ENCODE results near the gene ARHGAP8.

Gene ARHGAP8

DNA sequence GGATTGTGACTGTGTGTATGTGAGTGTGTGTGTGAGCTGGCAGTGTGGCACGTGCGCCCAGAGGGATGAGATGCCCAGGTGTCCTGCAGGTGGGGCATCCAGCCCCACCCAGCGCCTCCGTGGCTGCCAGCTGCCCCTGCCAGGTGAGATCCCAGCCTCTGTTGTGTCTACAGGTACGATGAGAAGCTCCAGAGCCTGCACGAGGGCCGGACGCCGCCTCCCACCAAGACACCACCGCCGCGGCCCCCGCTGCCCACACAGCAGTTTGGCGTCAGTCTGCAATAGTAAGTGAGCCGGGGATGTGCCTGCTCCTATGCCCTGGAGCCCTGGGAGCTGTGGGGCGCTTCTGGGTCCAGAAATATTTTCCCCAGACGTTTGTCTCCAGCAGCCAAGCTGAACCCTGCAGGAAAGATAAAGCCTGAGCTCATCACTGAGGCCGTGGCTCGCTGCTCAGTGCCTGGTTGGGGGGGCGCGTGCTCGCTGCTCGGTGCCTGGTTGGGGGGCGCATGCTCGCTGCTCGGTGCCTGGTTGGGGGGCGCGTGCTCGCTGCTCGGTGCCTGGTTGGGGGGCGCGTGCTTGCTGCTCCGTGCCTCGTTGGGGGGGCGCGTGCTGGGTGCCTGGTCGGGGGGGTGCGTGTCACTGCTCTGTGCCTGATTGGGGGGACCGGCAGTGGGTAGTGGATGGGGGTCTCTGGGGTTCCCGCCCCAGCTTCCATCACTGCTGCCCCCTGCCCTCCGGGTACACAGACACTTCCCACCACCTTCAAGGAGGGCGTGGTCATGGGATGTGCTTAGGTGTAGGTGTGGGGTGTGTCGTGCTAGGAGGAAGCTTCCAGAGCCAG, 73.2 kb downstream of the ARHGAP8 start:
- DNase-seq (ENCODE audit: low read depth): no peak
- H3K4me3 ChIP-seq (ENCODE audit: low read length): no peak overlapping the region
- TF ChIP-seq, protein P1, sequence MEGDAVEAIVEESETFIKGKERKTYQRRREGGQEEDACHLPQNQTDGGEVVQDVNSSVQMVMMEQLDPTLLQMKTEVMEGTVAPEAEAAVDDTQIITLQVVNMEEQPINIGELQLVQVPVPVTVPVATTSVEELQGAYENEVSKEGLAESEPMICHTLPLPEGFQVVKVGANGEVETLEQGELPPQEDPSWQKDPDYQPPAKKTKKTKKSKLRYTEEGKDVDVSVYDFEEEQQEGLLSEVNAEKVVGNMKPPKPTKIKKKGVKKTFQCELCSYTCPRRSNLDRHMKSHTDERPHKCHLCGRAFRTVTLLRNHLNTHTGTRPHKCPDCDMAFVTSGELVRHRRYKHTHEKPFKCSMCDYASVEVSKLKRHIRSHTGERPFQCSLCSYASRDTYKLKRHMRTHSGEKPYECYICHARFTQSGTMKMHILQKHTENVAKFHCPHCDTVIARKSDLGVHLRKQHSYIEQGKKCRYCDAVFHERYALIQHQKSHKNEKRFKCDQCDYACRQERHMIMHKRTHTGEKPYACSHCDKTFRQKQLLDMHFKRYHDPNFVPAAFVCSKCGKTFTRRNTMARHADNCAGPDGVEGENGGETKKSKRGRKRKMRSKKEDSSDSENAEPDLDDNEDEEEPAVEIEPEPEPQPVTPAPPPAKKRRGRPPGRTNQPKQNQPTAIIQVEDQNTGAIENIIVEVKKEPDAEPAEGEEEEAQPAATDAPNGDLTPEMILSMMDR (conservative IDR thresholded peaks at IDR 0.05; ENCODE audit: low read depth, low read length): no peak

DNA sequence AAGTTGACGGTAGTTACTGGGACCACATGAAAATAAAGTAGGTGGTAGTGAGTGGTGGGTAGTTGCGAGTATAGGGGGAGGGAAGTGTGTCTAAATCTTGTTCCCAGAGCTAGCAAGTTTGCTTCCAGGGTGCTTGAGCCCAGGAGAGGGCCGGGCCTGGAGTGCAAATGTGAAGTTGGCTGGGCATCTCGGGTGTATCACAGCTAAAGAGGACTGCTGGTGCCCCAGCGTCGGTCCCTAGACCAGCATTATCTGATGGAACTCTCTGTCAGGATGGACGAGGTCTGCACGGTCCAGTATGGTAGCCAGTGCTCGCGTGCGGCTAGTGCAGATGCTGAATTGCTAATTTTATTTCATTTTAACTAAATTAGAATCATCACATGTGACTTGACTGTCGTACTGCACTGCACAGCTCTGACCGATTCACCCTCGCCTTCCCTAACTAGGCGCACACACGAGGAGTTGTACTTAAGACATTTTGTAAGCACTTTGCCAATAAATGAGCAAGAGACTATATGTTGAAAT, 75.4 kb downstream of the ARHGAP8 start:
- H3K4me3 ChIP-seq (ENCODE audit: low read length): no peak overlapping the region
- TF ChIP-seq, protein P1 (conservative IDR thresholded peaks at IDR 0.05; ENCODE audit: low read depth, low read length): no peak
- no peak for DNase-seq (ENCODE audit: low read depth)

DNA sequence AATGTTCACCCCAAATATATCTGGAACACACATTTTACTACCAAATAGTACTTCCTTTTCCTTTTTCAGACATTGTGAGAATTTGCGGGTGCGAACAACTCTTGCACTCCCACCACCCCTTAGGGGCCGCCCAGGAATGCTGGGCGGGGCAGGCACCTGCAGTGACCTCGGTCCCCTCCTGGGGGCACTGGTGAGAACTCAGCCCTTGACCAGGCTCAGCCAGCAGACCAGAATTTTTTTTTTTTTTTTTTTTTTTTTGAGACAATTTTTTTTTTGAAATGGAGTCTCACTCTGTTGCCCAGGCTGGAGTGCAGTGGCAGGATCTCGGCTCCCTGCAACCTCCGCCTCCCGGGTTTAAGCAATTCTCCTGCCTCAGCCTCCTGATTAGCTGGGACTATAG, 75.8 kb downstream of the ARHGAP8 start:
- no peak for DNase-seq (ENCODE audit: low read depth)
- H3K4me3 ChIP-seq (ENCODE audit: low read length): no peak overlapping the region
- TF ChIP-seq, protein P1 (conservative IDR thresholded peaks at IDR 0.05; ENCODE audit: low read depth, low read length): peak; percentile 64

DNA sequence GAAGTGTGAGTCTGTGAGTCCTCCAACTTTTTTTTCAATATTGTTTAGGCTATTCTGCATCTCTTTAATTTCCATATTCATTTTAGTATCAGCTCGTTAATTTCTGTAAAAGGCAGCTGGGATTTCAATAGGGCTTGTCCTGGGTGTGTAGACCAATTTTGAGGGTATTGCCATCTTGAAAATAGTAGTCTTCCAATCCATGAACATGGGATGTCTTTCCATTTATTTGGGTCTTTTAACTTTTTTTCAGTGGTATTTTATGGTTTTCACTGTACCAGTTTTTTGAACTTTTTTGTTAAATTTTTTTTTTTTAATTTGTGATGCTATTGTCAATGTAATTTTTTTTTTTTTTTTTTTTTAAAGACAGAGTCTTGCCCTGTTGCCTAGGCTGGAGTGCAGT, 79.5 kb downstream of the ARHGAP8 start:
- H3K4me3 ChIP-seq (ENCODE audit: low read length): no peak overlapping the region
- no peak for DNase-seq (ENCODE audit: low read depth)
- TF ChIP-seq, protein P1 (conservative IDR thresholded peaks at IDR 0.05; ENCODE audit: low read depth, low read length): no peak

DNA sequence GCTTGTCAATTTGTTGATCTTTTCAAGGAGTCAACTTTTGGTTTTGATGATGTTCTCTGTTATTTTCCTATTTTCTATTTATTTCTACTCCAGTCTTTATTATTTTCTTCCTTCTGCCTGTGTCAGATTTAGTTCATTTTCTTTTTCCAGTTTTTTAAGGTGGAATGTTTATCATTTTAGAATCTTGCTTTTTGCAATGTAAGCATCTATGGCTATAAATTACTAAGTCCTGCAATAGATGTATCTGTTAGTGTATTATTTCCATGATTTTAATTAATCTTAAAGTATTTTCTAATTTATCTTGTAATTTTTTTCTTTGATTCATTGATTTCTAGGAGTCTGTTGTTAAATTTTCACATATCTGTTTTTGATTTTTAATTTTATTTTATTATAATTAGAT, 81.7 kb downstream of the ARHGAP8 start:
- TF ChIP-seq, protein P1 (conservative IDR thresholded peaks at IDR 0.05; ENCODE audit: low read depth, low read length): no peak
- H3K4me3 ChIP-seq (ENCODE audit: low read length): no peak overlapping the region
- no peak for DNase-seq (ENCODE audit: low read depth)

DNA sequence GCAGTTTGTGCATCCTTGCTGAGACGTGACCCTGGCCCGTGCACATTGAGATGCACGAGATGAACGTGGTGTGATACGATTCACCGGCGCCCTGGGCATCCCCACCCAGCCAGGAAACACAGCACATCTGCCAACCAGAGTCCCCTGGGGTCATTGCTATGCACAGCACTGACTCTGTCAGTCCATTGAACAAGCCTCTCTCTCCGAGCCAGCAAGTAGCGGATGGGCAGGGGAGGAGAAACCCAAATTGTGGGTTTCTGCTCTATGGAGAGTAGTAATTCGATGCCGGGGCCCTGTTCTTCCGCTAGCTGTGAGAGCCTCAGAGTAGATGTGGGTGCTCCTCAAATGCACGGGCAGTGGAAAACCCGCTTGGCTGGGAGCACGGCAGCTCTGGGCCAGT, 85.1 kb downstream of the ARHGAP8 start:
- DNase-seq (ENCODE audit: low read depth): no peak
- TF ChIP-seq, protein P1 (conservative IDR thresholded peaks at IDR 0.05; ENCODE audit: low read depth, low read length): no peak
- no peak overlapping the region for H3K4me3 ChIP-seq (ENCODE audit: low read length)
